Esophagus squamous epithelium (tissue), 4 donors: ENCODE data around the gene NPTX1.

Experiments used
- POLR2A ChIP-seq, 4 donors: fragments of 450-650 bp; IDR thresholded peaks; one replicate each; pipeline ENCODE4 v1.6.1; 2017; ENCODE audit warnings: antibody characterized with exemption in 4 of 4, mild to moderate bottlenecking in 4 of 4, moderate library complexity in 3 of 4
- TF ChIP-seq, protein P1 (sequence below), 6 experiments: fragments of 450-650 bp in 4 of 6; fragments of 200-600 bp in 2 of 6; sonication (generic) in 2 of 6; IDR thresholded peaks; one replicate each; pipeline ENCODE4 v1.5.1; 2016 to 2019; ENCODE audit warnings: antibody characterized with exemption in 6 of 6, mild to moderate bottlenecking in 4 of 6, moderate library complexity in 4 of 6

DNA sequence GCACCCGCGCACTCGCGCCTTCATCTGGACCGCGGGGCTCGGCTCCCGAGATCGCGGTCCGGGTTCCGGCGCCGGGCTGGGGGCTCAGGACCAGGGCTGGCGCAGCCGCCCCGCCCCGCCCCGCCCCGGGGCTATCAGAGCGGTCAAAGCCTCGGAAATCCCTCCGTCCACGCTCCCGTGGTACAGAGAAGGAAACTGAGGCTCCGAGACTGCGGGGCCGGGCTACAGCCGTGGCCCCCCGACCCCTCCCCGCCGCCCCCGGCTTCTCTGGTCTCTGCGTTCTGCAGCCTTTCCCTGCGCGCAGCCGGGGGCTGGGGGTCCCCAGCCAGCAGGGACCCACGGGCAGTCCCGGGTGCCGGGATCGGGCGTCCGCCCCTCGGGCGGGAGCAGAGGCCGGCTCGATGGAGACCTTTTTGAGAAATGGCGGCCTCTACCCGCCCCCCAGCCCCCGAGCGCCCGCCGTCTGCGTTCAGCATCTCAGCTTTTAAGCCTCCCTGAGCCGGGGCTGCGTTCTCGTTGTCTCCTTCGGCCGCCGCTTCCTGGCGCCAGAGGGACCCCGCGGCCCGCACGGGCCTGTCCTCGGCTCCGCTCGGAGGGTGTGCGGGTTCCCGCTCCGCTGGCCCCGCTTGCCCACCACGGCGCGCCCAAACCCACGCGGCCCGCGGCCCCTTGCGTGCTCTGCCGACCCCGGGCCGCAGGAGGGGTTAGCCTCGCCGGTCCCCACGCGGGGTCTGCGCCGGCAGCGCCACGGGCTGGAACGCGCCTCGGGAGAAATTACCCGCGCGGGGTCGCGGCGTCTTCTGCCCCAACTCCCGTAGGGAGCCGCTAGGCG lies 1.5 kb upstream of the NPTX1 start:
- TF ChIP-seq, protein P1, sequence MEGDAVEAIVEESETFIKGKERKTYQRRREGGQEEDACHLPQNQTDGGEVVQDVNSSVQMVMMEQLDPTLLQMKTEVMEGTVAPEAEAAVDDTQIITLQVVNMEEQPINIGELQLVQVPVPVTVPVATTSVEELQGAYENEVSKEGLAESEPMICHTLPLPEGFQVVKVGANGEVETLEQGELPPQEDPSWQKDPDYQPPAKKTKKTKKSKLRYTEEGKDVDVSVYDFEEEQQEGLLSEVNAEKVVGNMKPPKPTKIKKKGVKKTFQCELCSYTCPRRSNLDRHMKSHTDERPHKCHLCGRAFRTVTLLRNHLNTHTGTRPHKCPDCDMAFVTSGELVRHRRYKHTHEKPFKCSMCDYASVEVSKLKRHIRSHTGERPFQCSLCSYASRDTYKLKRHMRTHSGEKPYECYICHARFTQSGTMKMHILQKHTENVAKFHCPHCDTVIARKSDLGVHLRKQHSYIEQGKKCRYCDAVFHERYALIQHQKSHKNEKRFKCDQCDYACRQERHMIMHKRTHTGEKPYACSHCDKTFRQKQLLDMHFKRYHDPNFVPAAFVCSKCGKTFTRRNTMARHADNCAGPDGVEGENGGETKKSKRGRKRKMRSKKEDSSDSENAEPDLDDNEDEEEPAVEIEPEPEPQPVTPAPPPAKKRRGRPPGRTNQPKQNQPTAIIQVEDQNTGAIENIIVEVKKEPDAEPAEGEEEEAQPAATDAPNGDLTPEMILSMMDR (IDR thresholded peaks at IDR 0.05) = peak in 2 of 6 experiments; percentile 16 to 40
- TF ChIP-seq POLR2A (IDR thresholded peaks at IDR 0.05) = no peak
